H1 (cell line): ENCODE results near the gene FMNL2. TPM values are rescaled to one million over a fixed set of nuclear protein-coding genes. Genes with fewer than 3 reads are reported as not detected.

Source experiments
- CTCF ChIA-PET: fragments of 300-600 bp; sonication (Branson Sonifier 250); formaldehyde crosslinking; loops from one replicate; lab custom pipeline; 2021; ENCODE audit not compliant: partially characterized antibody; lab: Charles Lee
- POLR2A ChIA-PET: fragments of 300-600 bp; sonication (Branson Sonifier 250); formaldehyde crosslinking; loops from one replicate; lab custom pipeline; 2021; ENCODE audit warnings: inconsistent platforms; ENCODE audit not compliant: partially characterized antibody; lab: Charles Lee
- DNase-seq, 2 experiments: peaks; one replicate each; pipeline versions ENCODE4 v3.0.0 to v3.0.0-alpha.2; 2010 to 2022; ENCODE audit warnings: low spot score in 2 of 2, low read depth in 1 of 2, mixed read lengths in 1 of 2
- FAIRE-seq: peaks from 2 replicates; lab custom pipeline; 2011; peaks lifted over from hg19 to GRCh38; lab: Jason Lieb, UNC
- H2AFZ ChIP-seq: 2 replicates; pipeline ENCODE4 v1.8.1; 2012; ENCODE audit warnings: low read length, inconsistent platforms
- H2AK5ac ChIP-seq: 2 replicates; pipeline ENCODE4 v1.6.1; 2013; ENCODE audit warnings: low read depth, low read length
- H2BK120ac ChIP-seq: replicated peaks from 2 replicates; pipeline ENCODE3; 2013; ENCODE audit warnings: low read depth, low read length, inconsistent platforms
- H2BK12ac ChIP-seq: 2 replicates; pipeline ENCODE4 v1.6.1; 2013; ENCODE audit warnings: low read depth, low read length
- H2BK15ac ChIP-seq: 2 replicates; pipeline ENCODE4 v1.6.1; 2013; ENCODE audit warnings: low read length
- H2BK20ac ChIP-seq: 2 replicates; pipeline ENCODE4 v1.6.1; 2013; ENCODE audit warnings: low read length
- H2BK5ac ChIP-seq: 2 replicates; pipeline ENCODE4 v1.6.1; 2013; ENCODE audit warnings: low read depth, low read length
- H3K14ac ChIP-seq: 2 replicates; pipeline ENCODE4 v1.6.1; 2013; ENCODE audit warnings: inconsistent platforms; ENCODE audit not compliant: insufficient read length
- H3K18ac ChIP-seq: 2 replicates; pipeline ENCODE4 v1.6.1; 2013; ENCODE audit warnings: low read length; ENCODE audit errors: extremely low read depth
- H3K23ac ChIP-seq: 2 replicates; pipeline ENCODE4 v1.6.1; 2013; ENCODE audit warnings: inconsistent platforms; ENCODE audit not compliant: insufficient read length
- H3K23me2 ChIP-seq: 2 replicates; pipeline ENCODE4 v1.6.1; 2013; ENCODE audit warnings: low read depth, low read length
- H3K27ac ChIP-seq: 2 replicates; pipeline ENCODE4 v1.6.1; 2011; ENCODE audit warnings: low read depth, low read length, inconsistent platforms
- H3K27me3 ChIP-seq, 4 experiments: replicated peaks in 1 of 4; 1 replicate in 1 of 4; 2 replicates in 3 of 4; pipeline versions ENCODE4 v1.6.1 to v1.8.1; 2011 to 2013; ENCODE audit warnings: low read length in 3 of 4, mild to moderate bottlenecking in 3 of 4, inconsistent platforms in 2 of 4, mixed read lengths in 2 of 4, moderate library complexity in 1 of 4; ENCODE audit not compliant: control insufficient read depth in 3 of 4, insufficient read depth in 3 of 4; ENCODE audit errors: extremely low read depth in 1 of 4
- H3K36me3 ChIP-seq, 4 experiments: 2 replicates each; pipeline versions ENCODE4 v1.6.1 to v1.8.1; 2011 to 2013; ENCODE audit warnings: mild to moderate bottlenecking in 4 of 4, low read length in 3 of 4, moderate library complexity in 2 of 4, control low read depth in 1 of 4, inconsistent platforms in 1 of 4; ENCODE audit not compliant: insufficient read depth in 4 of 4, control insufficient read depth in 2 of 4
- H3K4ac ChIP-seq: replicated peaks from 2 replicates; pipeline ENCODE3; 2013; ENCODE audit warnings: low read length, low read depth, mixed read lengths, inconsistent platforms; ENCODE audit not compliant: insufficient read length
- H3K4me1 ChIP-seq, 4 experiments: replicated peaks in 1 of 4; 1 replicate in 1 of 4; 2 replicates in 3 of 4; pipeline versions ENCODE4 v1.6.1 to v1.8.1; 2011 to 2013; ENCODE audit warnings: low read length in 3 of 4, inconsistent platforms in 2 of 4, mixed read lengths in 1 of 4; ENCODE audit not compliant: insufficient read depth in 4 of 4, control insufficient read depth in 3 of 4
- H3K4me2 ChIP-seq, 2 experiments: 2 replicates each; pipeline versions ENCODE4 v1.6.1 to v1.8.1; 2011 to 2013; ENCODE audit warnings: low read depth in 2 of 2, low read length in 2 of 2, control low read depth in 1 of 2, inconsistent platforms in 1 of 2, mild to moderate bottlenecking in 1 of 2; ENCODE audit not compliant: insufficient read depth in 1 of 2
- H3K4me3 ChIP-seq, 4 experiments: fragments of 200-600, 300-600 bp in 1 of 4; sonication (generic), shearing (Covaris generic), sonication (Bioruptor Twin) in 1 of 4; 2 replicates each; pipeline versions ENCODE4 v1.5.1 to v1.8.1; 2011 to 2016; ENCODE audit warnings: low read length in 4 of 4, low read depth in 3 of 4, control low read depth in 2 of 4, inconsistent platforms in 2 of 4, mild to moderate bottlenecking in 2 of 4, mixed read lengths in 1 of 4, moderate library complexity in 1 of 4; ENCODE audit not compliant: insufficient read depth in 2 of 4; ENCODE audit errors: extremely low read depth in 1 of 4
- H3K56ac ChIP-seq: replicated peaks from 2 replicates; pipeline ENCODE3; 2013; ENCODE audit warnings: low read depth, mild to moderate bottlenecking, mixed read lengths, low read length, inconsistent platforms; ENCODE audit not compliant: insufficient read length
- H3K79me1 ChIP-seq: 2 replicates; pipeline ENCODE4 v1.6.1; 2013; ENCODE audit warnings: low read depth, low read length, control low read depth
- H3K79me2 ChIP-seq, 2 experiments: 2 replicates each; pipeline versions ENCODE4 v1.6.1 to v1.8.1; 2012 to 2013; ENCODE audit warnings: low read length in 2 of 2, mild to moderate bottlenecking in 2 of 2, inconsistent platforms in 1 of 2; ENCODE audit not compliant: insufficient read depth in 2 of 2, control insufficient read depth in 1 of 2
- H3K9ac ChIP-seq, 4 experiments: replicated peaks in 1 of 4; 1 replicate in 1 of 4; 2 replicates in 3 of 4; pipeline versions ENCODE4 v1.6.1 to v1.8.1; 2011 to 2013; ENCODE audit warnings: low read depth in 3 of 4, low read length in 3 of 4, control low read depth in 2 of 4, mild to moderate bottlenecking in 2 of 4, moderate library complexity in 2 of 4, inconsistent platforms in 1 of 4; ENCODE audit errors: extremely low read depth in 1 of 4
- H3K9me3 ChIP-seq, 2 experiments: 2 replicates each; pipeline versions ENCODE4 v1.6.1 to v1.8.1; 2012 to 2013; ENCODE audit warnings: mild to moderate bottlenecking in 2 of 2, moderate library complexity in 2 of 2, control low read depth in 1 of 2, inconsistent platforms in 1 of 2, low read depth in 1 of 2, low read length in 1 of 2, mixed read lengths in 1 of 2; ENCODE audit not compliant: insufficient read depth in 2 of 2
- H4K20me1 ChIP-seq, 2 experiments: replicated peaks in 1 of 2; 2 replicates each; pipeline versions ENCODE3 to v1.8.1; 2011 to 2013; ENCODE audit warnings: inconsistent platforms in 2 of 2, low read length in 2 of 2, mild to moderate bottlenecking in 1 of 2; ENCODE audit not compliant: insufficient read depth in 2 of 2, control insufficient read depth in 1 of 2
- H4K5ac ChIP-seq: 2 replicates; pipeline ENCODE4 v1.6.1; 2013; ENCODE audit warnings: low read length, low read depth, mixed read lengths, inconsistent platforms; ENCODE audit not compliant: insufficient read length
- H4K8ac ChIP-seq: 2 replicates; pipeline ENCODE4 v1.8.0; 2013; ENCODE audit warnings: mild to moderate bottlenecking, moderate library complexity, low read length, inconsistent platforms; ENCODE audit not compliant: insufficient read depth; ENCODE audit errors: extremely low read depth
- H4K91ac ChIP-seq: replicated peaks from 2 replicates; pipeline ENCODE3; 2013; ENCODE audit warnings: low read length, mixed read lengths, inconsistent platforms; ENCODE audit not compliant: insufficient read length
- BACH1 ChIP-seq: IDR thresholded peaks from 2 replicates; pipeline ENCODE4 v1.6.1; 2012; ENCODE audit warnings: low read length, improper control_type of control experiment
- CEBPB ChIP-seq: IDR thresholded peaks from 2 replicates; pipeline ENCODE4 v1.6.1; 2012; ENCODE audit warnings: low read depth, low read length
- KDM4A ChIP-seq: IDR thresholded peaks from one replicate; pipeline ENCODE4 v1.7.1; 2012; ENCODE audit warnings: low read depth, mild to moderate bottlenecking, moderate library complexity, low read length, inconsistent platforms; ENCODE audit not compliant: severe bottlenecking
- MAFK ChIP-seq: IDR thresholded peaks from 2 replicates; pipeline ENCODE4 v1.6.1; 2012; ENCODE audit warnings: low read depth, mild to moderate bottlenecking, improper control_type of control experiment, low read length
- RAD21 ChIP-seq, 2 experiments: IDR thresholded peaks in 1 of 2; conservative IDR thresholded peaks in 1 of 2; 2 replicates each; pipeline ENCODE4 v1.6.1; 2011; ENCODE audit warnings: low read depth in 2 of 2, low read length in 2 of 2, improper control_type of control experiment in 1 of 2, inconsistent platforms in 1 of 2, mild to moderate bottlenecking in 1 of 2, moderate library complexity in 1 of 2
- SP2 ChIP-seq: IDR thresholded peaks from 2 replicates; pipeline ENCODE4 v1.6.1; 2012; ENCODE audit warnings: mild to moderate bottlenecking, low read length, inconsistent platforms
- WGBS, 2 experiments: shearing (Covaris generic) in 1 of 2; methylation state at CpG; one replicate each; pipeline versions ENCODE4 v1.1.6 to v1.1.7; 2013 to 2015; ENCODE audit warnings: low lambda C conversion rate in 2 of 2, mixed read lengths in 2 of 2, inconsistent platforms in 1 of 2, low coverage in 1 of 2, missing lambda C conversion rate in 1 of 2; ENCODE audit not compliant: insufficient replicate concordance in 2 of 2, insufficient coverage in 1 of 2, insufficient read length in 1 of 2; ENCODE audit errors: extremely low coverage in 1 of 2, missing lambda C conversion rate in 1 of 2; 5-methylcytosine and 5-hydroxymethylcytosine counted together
- polyA plus RNA-seq, 7 experiments: library from polyadenylated mRNA; depleted of rRNA in 3 of 7; stranded (reverse) in 5 of 7; unstranded in 2 of 7; fragments of >200 nt in 5 of 7; fragments of 200-250 nt in 2 of 7; gene quantifications; 1 replicate in 5 of 7; 2 replicates in 1 of 7; 4 replicates in 1 of 7; pipeline versions ENCODE4 v1.2.1 to v1.2.3, GENCODE V29; 2011 to 2013; ENCODE audit warnings: missing spikeins in 2 of 7, mixed read lengths in 2 of 7
- total RNA-seq: library from RNA; stranded (reverse); fragmentation: NEBNext Ultra II Directional; extraction: Animal tissue kit (Norgen Biotek cat#: 25700); gene quantifications from 2 replicates; pipeline ENCODE4 v1.2.1, GENCODE V29; 2021

Gene FMNL2
- total and polyA plus RNA-seq, 2 of the 8 experiments (the other 6 are each of a cell fraction or from before 2014, with no cell fraction given) = 15.5 to 45.1 TPM

DNA sequence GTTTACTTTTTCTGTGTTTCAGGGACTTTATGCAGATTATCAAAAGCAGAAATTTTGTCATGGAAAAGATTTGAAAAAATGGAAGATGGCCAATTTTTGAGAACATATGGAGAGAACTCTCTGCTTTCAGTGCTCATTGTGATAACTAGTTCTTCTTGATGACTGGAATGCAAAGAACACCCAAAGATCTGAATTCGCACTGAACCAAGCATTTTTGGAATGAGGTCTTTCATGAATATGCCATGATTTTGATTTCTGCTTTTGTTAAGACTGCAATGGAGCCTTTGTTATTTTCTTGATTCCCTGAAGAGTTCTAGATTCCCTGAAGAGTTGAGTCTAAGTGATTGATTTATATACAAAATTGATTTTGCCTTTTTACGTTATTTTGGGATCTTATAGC lies 124.1 kb downstream of the FMNL2 start:
- Histone ChIP-seq H3K56ac (no peak overlapping the region), H3K27ac (no peak overlapping the region), H3K9me3 (no peaks in the 10 kb centered on the region), H3K4me1 (peaks cover 5 to 13% (median 6%) of the 10 kb centered on the region in 4 experiments; a peak in 6 of 7 replicates), H3K4me3 (no peak overlapping the region), H2BK20ac (no peak overlapping the region), H2BK5ac (no peak overlapping the region), H2BK15ac (no peak overlapping the region), H4K5ac (no peak overlapping the region), H3K23me2 (no peaks in the 10 kb centered on the region), H3K23ac (no peak overlapping the region), H4K20me1 (no peaks in the 10 kb centered on the region), H2BK12ac (no peak overlapping the region), H3K4ac (no peak overlapping the region), H3K9ac (no peak overlapping the region), H3K36me3 (no peaks in the 10 kb centered on the region), H3K79me1 (peaks cover under 1% of the 10 kb centered on the region; the same call in 1 of the 2 replicates), H3K79me2 (peaks cover 0 to 93% of the 10 kb centered on the region in 2 experiments; a peak in 3 of 4 replicates), H2AK5ac (no peak overlapping the region), H3K27me3 (no peaks in the 10 kb centered on the region), H4K8ac (no peak overlapping the region), H2BK120ac (no peak overlapping the region), H3K14ac (no peak overlapping the region), H3K18ac (no peak overlapping the region), H3K4me2 (no peak overlapping the region; a peak in 1 of 4 replicates), H4K91ac (no peak overlapping the region), H2AFZ (no peak overlapping the region)
- TF ChIP-seq MAFK (no peak), CEBPB (no peak), SP2 (no peak), BACH1 (no peak), KDM4A (no peak), RAD21 (IDR thresholded peaks at IDR 0.05 in 1 of 2, conservative IDR thresholded peaks at IDR 0.05 in 1 of 2; ENCODE audit: low read depth in 2 of 2, low read length in 2 of 2) (no peak)
- CTCF ChIA-PET = no interaction called here
- FAIRE-seq (no peak), DNase-seq (no peak)
- WGBS, 2 experiments = 70% methylated on average over 2 of the region's 2 CpGs; no CpG with 5 or more reads in 1 of the 2 experiments
- POLR2A ChIA-PET = no interaction called here
